ENCODE results near the gene COL27A1.

GRCh38 chr9:114216976-114217375 is 61.6 kb downstream of the COL27A1 start:
- TF ChIP-seq CTCF (IDR thresholded peaks at IDR 0.05; ENCODE audit: low read depth, low read length) (no peak), POLR2A (IDR thresholded peaks at IDR 0.05; ENCODE audit: extremely low read depth, insufficient read length) (no peak)
- TF ChIP-seq, protein P1, sequence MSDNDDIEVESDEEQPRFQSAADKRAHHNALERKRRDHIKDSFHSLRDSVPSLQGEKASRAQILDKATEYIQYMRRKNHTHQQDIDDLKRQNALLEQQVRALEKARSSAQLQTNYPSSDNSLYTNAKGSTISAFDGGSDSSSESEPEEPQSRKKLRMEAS (IDR thresholded peaks at IDR 0.05; ENCODE audit: low read depth, low read length) = no peak

All from NB4 (cell line).